Measurements from ENCODE around the gene LRRC3. TPM values are rescaled to one million over a fixed set of nuclear protein-coding genes. Genes with fewer than 3 reads are reported as not detected.

LRRC3 gene
- total and polyA plus RNA-seq, 2 of the 8 experiments (the other 6 are each of a cell fraction or from before 2014, with no cell fraction given), result 3.1 to 5.4 TPM

- H3K4me1 ChIP-seq (replicated peaks in 1 of 4; ENCODE audit: control insufficient read depth in 3 of 4, insufficient read depth in 4 of 4, low read length in 3 of 4), result no peaks in the 10 kb centered on the region; a peak in 1 of 7 replicates
- TF ChIP-seq CBX5 (IDR thresholded peaks at IDR 0.05; ENCODE audit: low read depth, low read length) (no peak), SUZ12 (IDR thresholded peaks at IDR 0.05; ENCODE audit: low read length) (no peak), RBBP5 (IDR thresholded peaks at IDR 0.05; ENCODE audit: borderline replicate concordance, low read depth, low read length) (no peak), ATF3 (IDR thresholded peaks at IDR 0.05; ENCODE audit: insufficient read depth, low read depth, low read length) (no peak), HDAC2 (IDR thresholded peaks at IDR 0.05; ENCODE audit: borderline replicate concordance in 1 of 2, low read depth in 2 of 2, low read length in 2 of 2) (no peak), KDM5A (IDR thresholded peaks at IDR 0.05; ENCODE audit: low read length) (no peak), CEBPB (IDR thresholded peaks at IDR 0.05; ENCODE audit: low read depth, low read length) (no peak), SAP30 (IDR thresholded peaks at IDR 0.05; ENCODE audit: insufficient read depth, insufficient replicate concordance, low read length) (no peak), HDAC6 (IDR thresholded peaks at IDR 0.05; ENCODE audit: low read depth, low read length) (no peak), BCL11A (IDR thresholded peaks at IDR 0.05; ENCODE audit: low read depth in 2 of 2, low read length in 2 of 2) (no peak), YY1 (IDR thresholded peaks at IDR 0.05; ENCODE audit: low read depth, low read length) (no peak)
- H3K27me3 ChIP-seq (replicated peaks in 1 of 4; ENCODE audit: control insufficient read depth in 3 of 4, extremely low read depth in 1 of 4, insufficient read depth in 3 of 4, low read length in 3 of 4), result no peaks in the 10 kb centered on the region
- no peak overlapping the region for H3K14ac ChIP-seq (ENCODE audit: insufficient read length)
- H2BK120ac ChIP-seq (replicated peaks; ENCODE audit: low read depth, low read length), result no peak overlapping the region
- H2AK5ac ChIP-seq (ENCODE audit: low read depth, low read length), result no peak overlapping the region
- no peak for FAIRE-seq
- H3K4me3 ChIP-seq (ENCODE audit: extremely low read depth in 1 of 4, insufficient read depth in 2 of 4, low read depth in 3 of 4, low read length in 4 of 4), result no peak overlapping the region
- H2BK12ac ChIP-seq (ENCODE audit: low read depth, low read length), result no peak overlapping the region
- H2BK5ac ChIP-seq (ENCODE audit: low read depth, low read length), result no peak overlapping the region
- ChIA-PET CTCF (ENCODE audit: partially characterized antibody) (interaction anchor here (0.8 to 1.8 kb wide), 6 partner anchors 10 to 237 kb away, joined by 3 to 6 read pairs (median 3); no protein-coding TSS in a partner anchor), POLR2A (ENCODE audit: partially characterized antibody) (no interaction called here)
- H2BK15ac ChIP-seq (ENCODE audit: low read length), result no peak overlapping the region
- H3K56ac ChIP-seq (replicated peaks; ENCODE audit: insufficient read length, low read depth, low read length), result no peak overlapping the region
- H3K4ac ChIP-seq (replicated peaks; ENCODE audit: insufficient read length, low read depth, low read length), result no peak overlapping the region
- no peak overlapping the region for H3K9ac ChIP-seq (replicated peaks in 1 of 4; ENCODE audit: extremely low read depth in 1 of 4, low read depth in 3 of 4, low read length in 3 of 4)
- H4K91ac ChIP-seq (replicated peaks; ENCODE audit: insufficient read length, low read length), result no peak overlapping the region
- no peak overlapping the region for H2AFZ ChIP-seq (ENCODE audit: low read length)
- no peaks in the 10 kb centered on the region for H3K36me3 ChIP-seq (ENCODE audit: control insufficient read depth in 2 of 4, insufficient read depth in 4 of 4, low read length in 3 of 4)
- H3K4me2 ChIP-seq (ENCODE audit: insufficient read depth in 1 of 2, low read depth in 2 of 2, low read length in 2 of 2), result no peak overlapping the region
- H4K5ac ChIP-seq (ENCODE audit: insufficient read length, low read depth, low read length), result no peak overlapping the region
- no peak overlapping the region for H3K18ac ChIP-seq (ENCODE audit: extremely low read depth, low read length)
- H2BK20ac ChIP-seq (ENCODE audit: low read length), result no peak overlapping the region
- H4K20me1 ChIP-seq (replicated peaks in 1 of 2; ENCODE audit: control insufficient read depth in 1 of 2, insufficient read depth in 2 of 2, low read length in 2 of 2), result peaks cover 0 to 2% of the 10 kb centered on the region in 2 experiments
- H3K23me2 ChIP-seq (ENCODE audit: low read depth, low read length), result no peaks in the 10 kb centered on the region
- no peaks in the 10 kb centered on the region for H3K79me1 ChIP-seq (ENCODE audit: low read depth, low read length)
- DNase-seq (ENCODE audit: low read depth in 1 of 2, low spot score in 2 of 2), result no peak
- H3K79me2 ChIP-seq (ENCODE audit: control insufficient read depth in 1 of 2, insufficient read depth in 2 of 2, low read length in 2 of 2), result no peaks in the 10 kb centered on the region
- no peak overlapping the region for H3K23ac ChIP-seq (ENCODE audit: insufficient read length)
- H3K9me3 ChIP-seq (ENCODE audit: insufficient read depth in 2 of 2, low read depth in 1 of 2, low read length in 1 of 2), result no peaks in the 10 kb centered on the region
- no peak overlapping the region for H3K27ac ChIP-seq (ENCODE audit: low read depth, low read length)
- no peak overlapping the region for H4K8ac ChIP-seq (ENCODE audit: extremely low read depth, insufficient read depth, low read length)
- WGBS, 2 experiments (ENCODE audit: extremely low coverage in 1 of 2, insufficient coverage in 1 of 2, insufficient read length in 1 of 2, insufficient replicate concordance in 2 of 2, low coverage in 1 of 2, low lambda C conversion rate in 2 of 2, missing lambda C conversion rate in 1 of 2), result 81% methylated on average over 7 of the region's 7 CpGs; no CpG with 5 or more reads in 1 of the 2 experiments
Measured at GRCh38 chr21:44477712-44478111, 22.4 kb downstream of the LRRC3 start.

All from H1 (cell line).